GM12872 (cell line): ENCODE measurements around the gene KRTAP4-1.
"Not testable (repeated sequence)": the region's sequence is repeated elsewhere in the genome, so short reads cannot be mapped to it uniquely, and the experiment has no call there.

Source experiments
- TF ChIP-seq, protein P1 (sequence below): IDR thresholded peaks from 3 replicates; pipeline ENCODE4 v1.5.1; 2011; ENCODE audit warnings: low read depth, mild to moderate bottlenecking, low read length, moderate library complexity; ENCODE audit not compliant: insufficient read depth

Gene KRTAP4-1

DNA sequence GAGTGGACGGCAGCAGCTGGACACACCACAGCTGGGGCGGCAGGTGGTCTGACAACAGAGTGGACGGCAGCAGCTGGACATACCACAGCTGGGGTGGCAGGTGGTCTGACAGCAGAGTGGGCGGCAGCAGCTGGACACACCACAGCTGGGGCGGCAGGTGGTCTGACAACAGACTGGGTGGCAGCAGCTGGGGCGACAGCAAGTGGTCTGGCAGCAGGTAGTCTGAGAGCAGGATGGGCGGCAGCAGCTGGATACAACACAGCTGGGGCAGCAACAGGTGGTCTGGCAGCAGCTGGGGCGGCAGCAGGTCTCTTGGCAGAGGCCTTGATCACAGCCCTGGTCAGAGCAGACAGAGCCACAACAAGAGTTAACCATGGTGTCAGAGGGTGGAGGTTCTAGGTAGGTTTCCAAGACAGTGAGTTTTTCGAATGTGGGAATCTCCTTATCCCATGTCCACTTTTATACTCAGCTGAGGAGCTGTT lies at the start of gene KRTAP4-1:
KRTAP4-1 (minus strand) TSS at position 432 of the 482 bp plus-strand sequence; CDS start at position 375, 57 bp downstream.
- TF ChIP-seq, protein P1, sequence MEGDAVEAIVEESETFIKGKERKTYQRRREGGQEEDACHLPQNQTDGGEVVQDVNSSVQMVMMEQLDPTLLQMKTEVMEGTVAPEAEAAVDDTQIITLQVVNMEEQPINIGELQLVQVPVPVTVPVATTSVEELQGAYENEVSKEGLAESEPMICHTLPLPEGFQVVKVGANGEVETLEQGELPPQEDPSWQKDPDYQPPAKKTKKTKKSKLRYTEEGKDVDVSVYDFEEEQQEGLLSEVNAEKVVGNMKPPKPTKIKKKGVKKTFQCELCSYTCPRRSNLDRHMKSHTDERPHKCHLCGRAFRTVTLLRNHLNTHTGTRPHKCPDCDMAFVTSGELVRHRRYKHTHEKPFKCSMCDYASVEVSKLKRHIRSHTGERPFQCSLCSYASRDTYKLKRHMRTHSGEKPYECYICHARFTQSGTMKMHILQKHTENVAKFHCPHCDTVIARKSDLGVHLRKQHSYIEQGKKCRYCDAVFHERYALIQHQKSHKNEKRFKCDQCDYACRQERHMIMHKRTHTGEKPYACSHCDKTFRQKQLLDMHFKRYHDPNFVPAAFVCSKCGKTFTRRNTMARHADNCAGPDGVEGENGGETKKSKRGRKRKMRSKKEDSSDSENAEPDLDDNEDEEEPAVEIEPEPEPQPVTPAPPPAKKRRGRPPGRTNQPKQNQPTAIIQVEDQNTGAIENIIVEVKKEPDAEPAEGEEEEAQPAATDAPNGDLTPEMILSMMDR = no peak

GRCh38 chr17:41232399-41233105 lies 47.8 kb upstream of the KRTAP4-1 start, which contains the start of gene KRTAP9-3:
KRTAP9-3 (plus strand) TSS chr17:41232449; CDS start chr17:41232502, 53 bp downstream.
- TF ChIP-seq, protein P1 = not testable (repeated sequence)

GRCh38 chr17:41231731-41232130 lies 47.0 kb upstream of the KRTAP4-1 start:
- TF ChIP-seq, protein P1 = no peak

DNA sequence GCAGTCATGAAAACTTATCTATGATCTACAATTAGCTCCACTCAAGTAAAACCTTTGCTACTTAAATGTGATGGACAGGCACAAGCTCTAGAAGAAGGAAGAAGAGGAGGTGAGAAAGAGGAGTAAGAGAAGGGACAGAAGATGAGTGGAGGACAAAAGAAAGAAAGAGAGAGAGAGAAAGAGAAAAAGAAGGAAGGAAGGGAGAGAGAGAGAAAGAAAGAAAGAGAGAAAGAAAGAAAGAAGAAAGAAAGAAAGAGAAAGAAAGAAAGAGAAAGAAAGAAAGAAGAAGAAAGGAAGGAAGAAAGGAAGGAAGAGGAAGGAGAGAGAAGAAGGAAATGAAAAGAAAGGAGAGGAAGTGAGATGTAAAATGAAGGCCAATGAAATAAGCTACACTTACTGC lies 45.4 kb upstream of the KRTAP4-1 start:
- TF ChIP-seq, protein P1 = no peak

- TF ChIP-seq, protein P1 = not testable (repeated sequence)
Measured at GRCh38 chr17:41226598-41227095, 41.9 kb upstream of the KRTAP4-1 start, which contains the start of gene KRTAP9-2. KRTAP9-2 (plus strand) TSS chr17:41226648; CDS start chr17:41226655, 7 bp downstream.

GRCh38 chr17:41226051-41226450 lies 41.3 kb upstream of the KRTAP4-1 start:
- TF ChIP-seq, protein P1 = no peak

DNA sequence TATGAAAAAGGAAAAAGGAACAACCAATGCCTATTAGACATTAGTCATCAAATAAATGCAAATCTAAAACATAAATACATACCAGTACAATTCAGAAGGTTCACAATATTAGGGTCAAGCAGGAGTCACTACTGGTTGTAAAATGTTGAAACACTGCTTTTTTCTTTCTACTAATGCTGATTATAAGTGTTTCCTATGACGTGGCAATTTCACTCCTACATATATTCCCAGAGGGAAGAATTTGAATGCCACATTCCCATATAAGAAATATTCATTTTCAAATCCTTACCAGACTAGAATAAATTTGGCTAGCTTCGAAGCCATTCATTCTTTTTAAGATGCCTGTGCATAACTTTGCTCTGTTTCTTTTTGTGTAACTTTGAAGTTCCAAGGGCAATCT lies 39.1 kb upstream of the KRTAP4-1 start:
- TF ChIP-seq, protein P1 = no peak
